Mesothelial cell of epicardium (in vitro differentiated cells): ENCODE measurements around the gene APMAP. TPM values are rescaled to one million over a fixed set of nuclear protein-coding genes. Genes with fewer than 3 reads are reported as not detected.

Experiments used
- DNase-seq, 2 experiments: peaks; one replicate each; pipeline ENCODE4 v3.0.0; 2021; ENCODE audit warnings: low spot score in 2 of 2; ENCODE audit not compliant: unreplicated experiment in 2 of 2
- H3K27ac Mint-ChIP-seq: 2 replicates; pipeline ENCODE4 v1.8.0; 2021; ENCODE audit warnings: mixed read lengths
- H3K27me3 Mint-ChIP-seq: 2 replicates; pipeline ENCODE4 v1.8.0; 2021; ENCODE audit warnings: low read depth, mixed read lengths
- H3K36me3 Mint-ChIP-seq: 2 replicates; pipeline ENCODE4 v1.8.0; 2021; ENCODE audit warnings: mixed read lengths
- H3K4me1 Mint-ChIP-seq: 2 replicates; pipeline ENCODE4 v1.8.0; 2021; ENCODE audit warnings: mixed read lengths
- H3K4me3 Mint-ChIP-seq: 2 replicates; pipeline ENCODE4 v1.8.0; 2021; ENCODE audit warnings: mild to moderate bottlenecking, moderate library complexity, mixed read lengths
- H3K9me3 Mint-ChIP-seq: 2 replicates; pipeline ENCODE4 v1.8.0; 2021; ENCODE audit warnings: mixed read lengths
- total RNA-seq: library from RNA; stranded (reverse); gene quantifications from 3 replicates; pipeline ENCODE4 v1.2.1, GENCODE V29; 2021
- TF ChIP-seq, protein P1 (sequence below): fragments of 200-600 bp; sonication (generic); IDR thresholded peaks from one replicate; pipeline ENCODE4 v1.5.0; 2021; ENCODE audit warnings: antibody characterized with exemption; ENCODE audit not compliant: unreplicated experiment

APMAP gene
- total RNA-seq, 1 donor from 2014 or later: 77.4 TPM

DNA sequence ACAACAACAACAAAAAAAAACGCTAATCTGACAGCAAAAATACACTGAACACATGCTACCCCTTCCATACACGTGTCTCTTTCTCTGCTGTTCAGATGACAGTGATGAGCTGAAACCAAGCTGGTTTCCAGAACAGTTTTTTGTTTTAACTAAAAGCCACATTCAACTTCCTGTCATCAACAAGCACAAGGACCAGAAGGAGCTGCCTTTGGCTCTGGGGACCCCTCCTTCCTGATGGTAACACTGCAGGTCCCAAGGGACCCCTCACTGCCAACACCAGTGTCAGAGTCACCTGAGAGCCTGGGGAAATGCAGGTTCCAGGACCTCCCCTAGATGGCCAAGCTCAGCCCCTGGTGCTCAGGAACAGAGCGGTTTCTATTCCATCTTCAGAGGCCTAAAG is 37.5 kb downstream of the APMAP start:
- Mint-ChIP-seq H3K27me3 (no peaks in the 10 kb centered on the region), H3K36me3 (no peaks in the 10 kb centered on the region), H3K4me3 (no peak overlapping the region), H3K27ac (no peak overlapping the region), H3K4me1 (no peaks in the 10 kb centered on the region), H3K9me3 (no peaks in the 10 kb centered on the region)
- DNase-seq: no peak
- TF ChIP-seq, protein P1, sequence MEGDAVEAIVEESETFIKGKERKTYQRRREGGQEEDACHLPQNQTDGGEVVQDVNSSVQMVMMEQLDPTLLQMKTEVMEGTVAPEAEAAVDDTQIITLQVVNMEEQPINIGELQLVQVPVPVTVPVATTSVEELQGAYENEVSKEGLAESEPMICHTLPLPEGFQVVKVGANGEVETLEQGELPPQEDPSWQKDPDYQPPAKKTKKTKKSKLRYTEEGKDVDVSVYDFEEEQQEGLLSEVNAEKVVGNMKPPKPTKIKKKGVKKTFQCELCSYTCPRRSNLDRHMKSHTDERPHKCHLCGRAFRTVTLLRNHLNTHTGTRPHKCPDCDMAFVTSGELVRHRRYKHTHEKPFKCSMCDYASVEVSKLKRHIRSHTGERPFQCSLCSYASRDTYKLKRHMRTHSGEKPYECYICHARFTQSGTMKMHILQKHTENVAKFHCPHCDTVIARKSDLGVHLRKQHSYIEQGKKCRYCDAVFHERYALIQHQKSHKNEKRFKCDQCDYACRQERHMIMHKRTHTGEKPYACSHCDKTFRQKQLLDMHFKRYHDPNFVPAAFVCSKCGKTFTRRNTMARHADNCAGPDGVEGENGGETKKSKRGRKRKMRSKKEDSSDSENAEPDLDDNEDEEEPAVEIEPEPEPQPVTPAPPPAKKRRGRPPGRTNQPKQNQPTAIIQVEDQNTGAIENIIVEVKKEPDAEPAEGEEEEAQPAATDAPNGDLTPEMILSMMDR: no peak

DNA sequence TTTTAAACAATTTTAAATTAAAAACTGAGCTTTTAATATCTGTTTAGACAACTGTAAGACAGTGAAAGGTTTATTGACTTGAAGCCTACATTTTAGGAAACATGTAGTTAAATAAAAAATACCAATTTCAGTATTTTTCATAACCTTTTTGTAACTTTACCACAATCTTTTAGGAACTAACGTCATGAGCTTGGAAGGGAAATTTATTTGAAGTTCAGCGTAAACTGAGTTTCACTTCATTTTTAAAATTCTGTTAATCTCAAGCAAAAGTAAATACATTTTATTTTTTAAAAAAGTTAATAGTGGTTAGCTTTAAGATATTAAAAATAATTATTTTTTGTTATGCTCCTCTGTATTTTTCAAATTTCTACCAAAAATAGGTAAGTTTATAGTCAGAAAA is 38.0 kb downstream of the APMAP start:
- no peaks in the 10 kb centered on the region for H3K4me1 Mint-ChIP-seq
- TF ChIP-seq, protein P1: no peak
- no peak overlapping the region for H3K4me3 Mint-ChIP-seq
- DNase-seq: no peak
- peaks cover under 1% of the 10 kb centered on the region for H3K27me3 Mint-ChIP-seq
- no peaks in the 10 kb centered on the region for H3K36me3 Mint-ChIP-seq
- H3K27ac Mint-ChIP-seq: no peak overlapping the region
- H3K9me3 Mint-ChIP-seq: no peaks in the 10 kb centered on the region

DNA sequence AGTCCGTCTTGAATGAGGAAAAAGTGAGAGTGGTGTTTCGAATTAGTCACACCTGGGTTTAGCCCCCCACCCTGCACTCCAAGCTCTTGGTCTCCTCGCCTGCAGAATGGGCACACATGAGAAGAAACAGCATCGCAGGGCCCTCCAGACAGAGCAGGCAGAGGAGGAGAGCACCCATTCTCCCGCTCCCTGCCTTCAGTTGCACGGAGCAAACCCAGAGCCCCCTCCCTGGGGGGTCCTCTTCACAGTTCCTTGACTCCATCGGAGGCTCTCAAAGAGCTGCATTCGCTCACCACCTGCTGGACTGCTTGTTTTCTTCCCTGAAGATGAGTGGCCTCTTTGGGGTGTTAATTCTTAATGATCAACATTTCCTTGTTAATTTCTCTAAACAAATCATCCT is 38.4 kb downstream of the APMAP start:
- H3K36me3 Mint-ChIP-seq: no peaks in the 10 kb centered on the region
- no peak overlapping the region for H3K27ac Mint-ChIP-seq
- TF ChIP-seq, protein P1: no peak
- no peaks in the 10 kb centered on the region for H3K9me3 Mint-ChIP-seq
- no peak overlapping the region for H3K4me3 Mint-ChIP-seq
- DNase-seq: no peak
- no peaks in the 10 kb centered on the region for H3K4me1 Mint-ChIP-seq
- H3K27me3 Mint-ChIP-seq: peaks cover 4% of the 10 kb centered on the region

DNA sequence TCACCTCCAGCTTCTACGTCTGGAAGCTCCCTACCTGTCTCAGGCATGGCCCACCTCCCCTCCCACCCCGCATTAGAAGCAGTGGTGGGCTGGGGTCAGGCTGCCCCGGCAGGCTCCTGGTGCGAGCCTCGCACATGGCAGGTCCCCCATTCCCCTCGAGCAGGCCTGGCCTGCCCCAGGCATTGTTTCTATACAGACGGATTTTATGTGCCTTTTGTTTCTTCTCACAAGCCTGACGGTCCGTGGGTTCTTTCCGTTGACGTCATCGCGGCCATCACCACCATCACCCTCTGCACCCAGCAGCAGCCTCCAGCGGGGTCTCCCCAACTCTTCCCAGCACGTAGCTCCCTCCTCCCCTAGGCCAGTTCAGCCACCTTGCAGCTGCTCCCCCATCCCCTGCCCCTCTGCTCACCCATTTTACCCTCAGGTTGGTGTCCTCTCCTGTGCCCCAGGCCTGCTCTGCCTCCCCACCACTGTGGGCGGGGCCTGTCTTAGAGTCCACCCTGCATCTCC is 38.9 kb downstream of the APMAP start:
- no peaks in the 10 kb centered on the region for H3K4me1 Mint-ChIP-seq

DNA sequence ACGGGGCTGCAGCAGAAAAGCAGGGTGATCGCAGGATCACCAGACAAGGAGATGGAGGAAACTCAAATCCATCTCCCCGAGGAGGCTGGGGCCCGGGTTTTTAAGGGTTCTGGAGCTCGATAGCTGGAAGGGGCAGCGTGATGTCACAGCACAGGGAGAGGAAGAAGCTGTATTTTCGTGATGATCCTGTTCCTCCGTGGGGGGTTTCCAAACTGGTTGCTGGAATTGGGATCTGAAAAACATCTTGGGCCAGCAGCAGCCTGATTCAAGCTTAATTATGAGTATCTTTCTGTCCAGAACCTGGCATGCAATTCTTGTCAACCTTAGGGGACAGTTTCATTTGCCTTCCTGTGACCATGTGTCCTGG is 39.4 kb downstream of the APMAP start:
- Mint-ChIP-seq H3K36me3 (no peaks in the 10 kb centered on the region), H3K4me3 (no peak overlapping the region), H3K9me3 (peaks cover under 1% of the 10 kb centered on the region), H3K27ac (no peak overlapping the region), H3K27me3 (peaks cover 4% of the 10 kb centered on the region), H3K4me1 (no peaks in the 10 kb centered on the region)
- TF ChIP-seq, protein P1: no peak
- no peak for DNase-seq

More for the DNA sequence above, 38.9 kb downstream of the APMAP start:
- H3K4me3 Mint-ChIP-seq: no peak overlapping the region
- peaks cover 4% of the 10 kb centered on the region for H3K27me3 Mint-ChIP-seq
- H3K27ac Mint-ChIP-seq: no peak overlapping the region
- H3K36me3 Mint-ChIP-seq: no peaks in the 10 kb centered on the region
- TF ChIP-seq, protein P1: no peak
- no peaks in the 10 kb centered on the region for H3K9me3 Mint-ChIP-seq
- no peak for DNase-seq
